Activated CD8-positive, alpha-beta memory T cell treated with anti-CD3 and anti-CD28 coated beads, Interleukin-2, amount 50 U/mL, for 48 hours (primary cell): ENCODE results near the gene SAMD11.
A peak's percentile ranks its signal among the peaks of the same experiment; 100 is the strongest.
"Not testable (repeated sequence)": the region's sequence is repeated elsewhere in the genome, so short reads cannot be mapped to it uniquely, and the experiment has no call there.

Experiments used
- DNase-seq: peaks from one replicate; pipeline ENCODE4 v3.0.0-alpha.2; 2020

The SAMD11 gene

GRCh38 chr1:945688-946556 lies 22.2 kb downstream of the SAMD11 start:
- no peak for DNase-seq

- DNase-seq = not testable (repeated sequence)
Measured at GRCh38 chr1:946811-947210, 23.1 kb downstream of the SAMD11 start.

GRCh38 chr1:947958-948357 lies 24.2 kb downstream of the SAMD11 start:
- no peak for DNase-seq

- DNase-seq = no peak
Measured at GRCh38 chr1:950268-950667, 26.5 kb downstream of the SAMD11 start.

- DNase-seq = no peak
Measured at GRCh38 chr1:950881-951280, 27.2 kb downstream of the SAMD11 start.

GRCh38 chr1:951364-951763 lies 27.6 kb downstream of the SAMD11 start:
- no peak for DNase-seq

- no peak for DNase-seq
Measured at GRCh38 chr1:952201-952600, 28.5 kb downstream of the SAMD11 start.

DNA sequence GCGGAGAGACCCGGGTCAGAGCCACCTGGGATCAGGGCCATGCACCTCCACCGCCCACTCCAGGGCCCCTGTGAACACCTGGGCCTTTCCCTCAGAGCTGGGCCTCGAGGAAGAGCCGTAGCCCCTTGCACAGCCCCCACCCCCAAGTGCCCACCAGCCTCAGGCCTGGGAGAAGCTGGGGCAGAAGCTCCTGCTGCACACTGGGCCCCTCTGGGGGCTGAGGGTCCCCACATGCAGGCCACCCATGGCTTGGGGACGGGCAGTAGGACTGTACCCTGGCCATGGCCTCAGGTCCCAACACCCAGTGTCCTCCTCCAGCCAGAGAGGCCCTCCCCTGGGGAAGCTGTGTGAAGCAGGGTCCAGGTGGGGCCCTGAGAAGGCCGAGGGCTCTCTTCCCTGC lies 28.9 kb downstream of the SAMD11 start:
- DNase-seq = no peak

DNA sequence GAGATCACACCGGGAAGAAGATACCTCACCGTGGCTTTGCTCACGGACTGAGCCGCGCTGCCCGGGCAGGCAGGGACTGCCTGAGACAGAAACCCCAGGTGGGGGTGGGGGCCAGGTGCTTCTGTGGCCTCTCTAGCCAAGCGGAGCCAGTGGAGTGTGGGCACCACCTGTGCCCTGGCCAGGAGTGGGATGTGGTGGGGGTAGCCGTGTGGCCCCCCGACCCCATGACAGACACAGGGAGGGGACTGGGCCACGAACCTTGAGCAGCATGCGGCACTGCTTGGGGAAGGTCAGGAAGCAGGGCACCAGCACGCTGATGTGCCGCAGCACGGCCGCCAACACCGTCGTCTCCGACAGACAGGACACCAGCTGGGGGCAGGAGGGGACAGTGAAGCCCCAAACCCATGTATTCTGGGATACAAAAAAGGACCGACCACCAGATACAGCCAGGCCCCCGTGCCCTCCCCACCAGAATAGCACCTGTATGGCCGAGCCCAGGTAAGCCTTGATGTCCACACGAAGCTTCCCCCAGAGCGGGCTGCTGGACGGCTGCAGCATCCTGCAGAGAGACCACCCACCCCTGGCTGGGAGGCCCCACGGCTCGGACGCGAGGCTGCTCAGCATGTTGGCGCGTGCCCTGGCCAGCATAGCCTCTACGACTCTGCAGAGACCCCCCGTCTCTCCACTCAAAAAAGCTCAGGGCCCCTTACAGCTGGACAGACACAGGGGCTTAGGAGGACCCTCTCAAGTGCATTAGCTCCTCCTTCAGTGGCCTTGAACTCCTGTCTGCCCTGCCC lies 30.0 kb downstream of the SAMD11 start:
- DNase-seq = no peak

GRCh38 chr1:954927-955326 lies 31.2 kb downstream of the SAMD11 start:
- DNase-seq = no peak

DNA sequence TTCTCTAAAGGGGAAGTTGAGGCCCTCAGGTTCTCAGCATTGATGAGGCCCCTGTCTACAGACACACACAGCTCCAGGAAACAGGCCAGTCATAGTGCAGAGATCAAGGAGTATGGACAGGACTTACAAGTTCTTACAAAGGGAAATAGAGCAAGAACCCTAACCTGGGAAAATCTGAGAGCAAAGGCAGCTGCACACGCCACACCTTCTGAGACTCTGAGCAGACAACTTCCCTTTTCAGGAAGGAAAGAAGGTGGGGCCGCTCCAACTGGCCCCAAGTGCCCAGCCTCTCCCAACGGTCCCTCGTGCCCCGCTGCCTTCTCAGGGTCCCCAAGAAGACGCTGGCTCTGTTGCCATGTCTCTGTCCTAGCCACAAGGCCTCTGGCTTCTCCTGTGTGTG lies 31.8 kb downstream of the SAMD11 start:
- no peak for DNase-seq

GRCh38 chr1:956636-957035 lies 32.9 kb downstream of the SAMD11 start:
- DNase-seq = no peak

DNA sequence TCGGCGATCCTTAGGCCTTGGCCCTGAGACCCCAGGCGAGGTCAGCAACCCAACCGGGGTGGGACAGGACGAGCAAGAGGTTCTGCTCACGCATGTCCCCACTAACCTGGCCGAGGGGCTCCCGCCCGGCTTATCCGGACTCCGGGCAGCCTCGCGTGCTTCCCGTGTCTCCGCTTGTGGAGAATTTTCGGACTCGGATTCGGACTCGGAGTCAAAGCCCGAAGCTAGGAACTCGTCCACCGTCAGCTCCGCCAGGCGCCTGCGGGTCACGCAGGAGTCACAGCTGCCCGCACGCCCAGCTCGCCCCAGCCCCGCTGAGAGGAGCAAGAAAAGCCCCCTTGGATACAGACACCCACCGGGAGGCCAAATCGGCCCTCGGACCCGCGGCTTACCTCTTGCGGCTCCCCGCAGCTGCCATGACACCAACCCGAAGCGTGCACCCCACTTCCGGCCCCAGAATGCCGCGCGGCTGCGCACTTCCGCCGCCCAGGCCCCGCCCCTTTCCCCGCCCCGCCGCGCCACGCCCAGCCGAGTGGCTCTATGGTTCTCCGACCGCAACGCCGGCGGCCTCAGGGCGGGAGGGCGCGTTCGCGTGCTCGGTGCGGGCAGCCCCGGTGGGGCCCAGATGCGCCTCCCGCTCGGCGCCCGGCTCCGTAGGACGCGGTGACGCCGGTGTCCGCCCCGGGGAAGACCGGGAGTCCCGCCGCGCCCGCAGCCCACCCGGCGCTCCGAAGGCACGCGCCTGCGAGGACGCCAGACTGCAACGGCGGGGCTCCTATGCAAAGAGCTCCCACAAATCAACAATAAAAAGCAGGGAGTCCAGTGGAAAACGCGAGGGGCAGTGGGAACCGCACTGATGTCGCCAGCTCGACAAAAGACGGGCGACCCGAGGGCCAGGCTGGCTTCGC lies 35.4 kb downstream of the SAMD11 start, which contains the start of gene NOC2L:
Gene NOC2L, minus strand, starts transcription at position 434 of the 908 bp plus-strand sequence. Its CDS starts 16 bp downstream, at position 418.
- DNase-seq = peak; percentile 100

DNA sequence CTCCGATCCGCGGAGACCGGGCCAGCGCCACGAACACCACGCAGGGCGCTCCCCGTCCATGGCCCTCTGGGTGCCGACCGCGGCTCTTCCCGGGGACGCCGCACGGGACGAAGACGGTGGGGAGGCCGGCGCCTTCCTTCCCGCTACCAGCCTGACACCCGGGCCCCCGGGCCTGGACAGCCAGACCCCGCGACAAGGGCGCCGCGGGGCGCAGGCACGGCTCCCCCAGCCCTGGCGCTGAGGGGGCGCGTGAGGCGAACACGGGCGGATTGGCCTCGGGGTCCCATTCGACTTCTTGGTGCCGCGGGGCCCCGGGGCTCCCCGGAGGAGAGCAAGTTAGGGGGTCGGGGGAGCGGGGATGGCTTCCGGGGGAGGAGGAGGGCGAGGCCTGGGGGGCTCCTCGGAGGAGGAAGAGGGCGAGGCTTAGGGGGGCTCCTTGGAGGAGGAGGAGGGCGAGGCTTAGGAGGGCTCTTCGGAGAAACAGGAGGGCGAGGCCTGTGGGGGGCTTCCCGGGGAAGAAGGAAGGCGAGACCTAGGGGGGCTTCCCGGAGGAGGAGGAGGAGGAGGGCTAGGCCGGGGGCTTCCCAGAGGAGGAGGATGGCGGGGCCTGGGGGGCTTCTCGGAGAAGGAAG lies 36.1 kb downstream of the SAMD11 start:
- DNase-seq = no peak

DNA sequence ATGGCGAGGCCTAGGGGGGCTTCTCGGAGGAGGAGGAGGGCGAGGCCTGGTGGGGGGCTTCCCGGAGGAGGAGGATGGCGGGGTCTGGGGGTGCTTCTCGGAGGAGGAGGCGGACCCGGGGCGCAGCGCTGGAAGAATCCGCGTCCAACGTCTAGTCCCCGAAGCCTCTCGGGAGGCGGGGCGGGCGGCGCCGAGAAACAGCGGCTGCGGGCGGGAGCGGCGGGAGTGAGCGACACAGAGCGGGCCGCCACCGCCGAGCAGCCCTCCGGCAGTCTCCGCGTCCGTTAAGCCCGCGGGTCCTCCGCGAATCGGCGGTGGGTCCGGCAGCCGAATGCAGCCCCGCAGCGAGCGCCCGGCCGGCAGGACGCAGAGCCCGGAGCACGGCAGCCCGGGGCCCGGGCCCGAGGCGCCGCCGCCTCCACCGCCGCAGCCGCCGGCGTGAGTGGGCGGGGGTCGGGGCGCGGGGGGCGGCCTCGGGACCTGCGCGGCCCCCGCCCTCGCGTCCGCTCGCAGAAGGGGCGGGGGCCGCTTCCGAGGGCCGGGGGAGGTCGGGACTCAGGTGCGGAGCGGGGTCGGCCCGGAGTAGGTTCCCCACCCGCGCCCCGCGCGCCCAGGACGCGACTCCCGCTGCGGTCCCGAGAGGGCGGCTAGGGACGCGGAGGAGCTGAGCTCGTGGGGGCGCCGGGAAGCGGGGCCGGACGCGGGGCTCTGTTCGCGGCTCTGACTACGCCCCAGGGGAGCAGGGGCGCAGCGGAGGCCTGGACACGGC lies 36.8 kb downstream of the SAMD11 start, which contains the start of gene KLHL17:
Gene KLHL17, plus strand, starts transcription at position 222 of the 769 bp plus-strand sequence. Its CDS starts 110 bp downstream, at position 332.
- DNase-seq = peak; percentile 91

DNA sequence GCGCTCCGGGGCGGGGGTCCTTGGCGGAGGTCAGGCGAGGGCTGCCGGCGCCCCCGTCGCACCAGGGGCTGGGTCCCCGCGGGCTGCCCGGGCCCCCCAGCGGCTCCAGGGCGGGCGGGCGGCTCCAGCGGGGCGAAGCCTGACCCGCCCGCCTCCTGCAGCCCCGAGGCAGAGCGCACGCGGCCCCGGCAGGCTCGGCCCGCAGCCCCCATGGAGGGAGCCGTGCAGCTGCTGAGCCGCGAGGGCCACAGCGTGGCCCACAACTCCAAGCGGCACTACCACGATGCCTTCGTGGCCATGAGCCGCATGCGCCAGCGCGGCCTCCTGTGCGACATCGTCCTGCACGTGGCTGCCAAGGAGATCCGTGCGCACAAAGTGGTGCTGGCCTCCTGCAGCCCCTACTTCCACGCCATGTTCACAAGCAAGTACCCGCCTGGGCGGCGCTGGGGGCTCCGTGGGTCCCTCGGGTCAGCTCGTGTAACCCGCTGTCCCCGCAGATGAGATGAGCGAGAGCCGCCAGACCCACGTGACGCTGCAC lies 37.5 kb downstream of the SAMD11 start:
- no peak for DNase-seq

DNA sequence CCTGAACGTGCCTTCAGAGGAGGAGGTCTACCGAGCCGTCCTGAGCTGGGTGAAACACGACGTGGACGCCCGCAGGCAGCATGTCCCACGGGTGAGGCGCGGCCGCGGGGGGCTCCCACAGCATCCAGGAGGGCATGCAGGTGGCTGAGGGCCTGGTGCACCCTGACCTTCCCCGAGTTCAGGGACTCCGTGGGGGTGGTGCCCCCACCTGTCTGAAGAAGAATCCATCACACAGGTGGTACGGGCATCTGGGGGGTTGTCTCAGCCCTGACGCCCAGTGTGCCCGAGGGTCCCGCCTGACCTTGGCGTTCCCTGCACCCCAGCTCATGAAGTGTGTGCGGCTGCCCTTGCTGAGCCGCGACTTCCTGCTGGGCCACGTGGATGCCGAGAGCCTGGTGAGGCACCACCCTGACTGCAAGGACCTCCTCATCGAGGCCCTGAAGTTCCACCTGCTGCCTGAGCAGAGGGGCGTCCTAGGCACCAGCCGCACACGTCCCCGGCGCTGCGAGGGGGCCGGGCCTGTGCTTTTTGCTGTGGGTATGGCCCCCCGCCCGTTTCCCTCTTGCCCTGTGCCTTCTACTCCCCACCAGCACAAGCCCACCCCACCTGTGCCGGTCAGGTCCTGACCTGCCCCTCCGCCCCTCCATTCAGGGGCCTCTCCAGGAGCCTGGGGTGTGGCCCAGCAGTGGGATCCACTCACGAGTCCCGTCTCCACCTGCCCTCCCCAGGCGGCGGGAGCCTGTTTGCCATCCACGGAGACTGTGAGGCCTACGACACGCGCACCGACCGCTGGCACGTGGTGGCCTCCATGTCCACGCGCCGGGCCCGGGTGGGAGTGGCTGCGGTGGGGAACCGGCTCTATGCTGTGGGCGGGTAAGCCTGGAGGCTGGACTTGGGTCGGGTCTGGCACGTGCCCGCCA lies 38.9 kb downstream of the SAMD11 start:
- no peak for DNase-seq

- no peak for DNase-seq
Measured at GRCh38 chr1:963301-963651, 39.6 kb downstream of the SAMD11 start.

DNA sequence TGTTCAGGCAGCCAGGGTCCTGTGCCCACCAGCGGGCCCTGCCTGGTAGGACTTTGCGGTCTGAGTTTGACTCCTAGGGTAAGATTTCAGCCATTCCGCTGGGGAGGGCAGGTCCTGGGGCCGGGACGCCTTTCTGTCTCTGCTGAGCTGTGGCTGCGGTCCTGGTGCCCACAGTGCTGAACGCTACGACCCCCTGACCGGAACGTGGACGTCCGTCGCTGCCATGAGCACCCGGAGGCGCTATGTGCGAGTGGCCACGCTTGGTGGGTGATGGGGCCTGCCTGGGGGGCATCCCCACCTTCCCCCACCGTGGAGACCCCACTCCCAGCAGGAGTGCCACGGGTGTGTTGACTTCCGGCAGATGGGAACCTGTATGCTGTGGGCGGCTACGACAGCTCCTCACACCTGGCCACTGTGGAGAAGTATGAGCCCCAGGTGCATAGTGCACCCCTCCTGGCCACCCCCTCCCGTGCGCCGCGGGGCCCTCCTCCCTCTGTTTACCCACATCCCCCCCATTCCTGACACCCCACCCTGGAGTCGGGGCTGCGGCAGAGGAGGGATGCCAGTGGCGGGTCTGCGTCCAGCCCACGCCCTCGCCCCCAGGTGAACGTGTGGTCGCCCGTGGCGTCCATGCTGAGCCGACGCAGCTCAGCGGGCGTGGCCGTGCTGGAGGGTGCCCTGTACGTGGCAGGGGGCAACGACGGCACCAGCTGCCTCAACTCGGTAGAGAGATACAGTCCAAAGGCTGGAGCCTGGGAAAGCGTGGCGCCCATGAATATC lies 40.2 kb downstream of the SAMD11 start:
- no peak for DNase-seq
